LNCAP (cell line): Measurements from ENCODE around the gene PMEPA1.

ENCODE experiments used
- CTCF ChIP-seq: fragments of 450-650 bp; IDR thresholded peaks from 2 replicates; pipeline ENCODE4 v1.5.1; 2017; ENCODE audit warnings: mild to moderate bottlenecking

PMEPA1 gene

GRCh38 chr20:57661746-57662455, 47.9 kb downstream of the PMEPA1 start:
- no peak for TF ChIP-seq CTCF

GRCh38 chr20:57660922-57661745, 48.7 kb downstream of the PMEPA1 start:
- no peak for TF ChIP-seq CTCF

- no peak for TF ChIP-seq CTCF
These were observed 49.5 kb downstream of the PMEPA1 start for GRCh38 chr20:57660181-57660921.

GRCh38 chr20:57659517-57660180, 50.2 kb downstream of the PMEPA1 start:
- no peak for TF ChIP-seq CTCF

- no peak for TF ChIP-seq CTCF
These were observed 50.8 kb downstream of the PMEPA1 start for GRCh38 chr20:57658833-57659516.

GRCh38 chr20:57658447-57658832, 51.4 kb downstream of the PMEPA1 start:
- TF ChIP-seq CTCF: no peak
